ENCODE measurements around the gene CKMT1A.

CKMT1A gene

DNA sequence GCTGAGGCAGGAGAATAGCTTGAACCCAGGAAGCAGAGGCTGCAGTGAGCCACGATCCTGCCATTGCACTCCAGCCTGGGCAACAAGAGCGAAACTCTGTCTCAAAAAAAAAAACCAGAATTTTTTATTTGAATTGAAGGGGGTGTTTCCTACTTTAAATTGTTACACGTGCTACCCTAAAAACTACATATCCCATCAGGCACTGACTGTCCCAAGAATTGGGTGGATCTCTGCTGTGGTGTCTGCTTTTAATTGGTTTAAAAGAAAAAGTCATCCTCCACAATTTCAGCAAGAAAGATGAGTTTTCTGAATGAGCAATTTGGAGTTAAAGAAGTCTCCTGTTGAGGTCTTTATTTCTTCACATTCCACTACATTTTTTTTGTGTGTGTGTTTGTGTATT is 54.7 kb downstream of the CKMT1A start:
- no peak for DNase-seq (ENCODE audit: low spot score)
